Activated gamma-delta T cell treated with Interleukin-2 at 50 U/mL for 16 hours (primary cell): ENCODE results near the gene KRT25.
"Not testable (repeated sequence)": the region's sequence is repeated elsewhere in the genome, so short reads cannot be mapped to it uniquely, and the experiment has no call there.

Experiments
- DNase-seq: peaks from one replicate; pipeline ENCODE4 v3.0.0-alpha.2; 2020

Gene KRT25

GRCh38 chr17:40751065-40751464, 4.1 kb downstream of the KRT25 start:
- no peak for DNase-seq

GRCh38 chr17:40750391-40750790, 4.7 kb downstream of the KRT25 start:
- no peak for DNase-seq

DNA sequence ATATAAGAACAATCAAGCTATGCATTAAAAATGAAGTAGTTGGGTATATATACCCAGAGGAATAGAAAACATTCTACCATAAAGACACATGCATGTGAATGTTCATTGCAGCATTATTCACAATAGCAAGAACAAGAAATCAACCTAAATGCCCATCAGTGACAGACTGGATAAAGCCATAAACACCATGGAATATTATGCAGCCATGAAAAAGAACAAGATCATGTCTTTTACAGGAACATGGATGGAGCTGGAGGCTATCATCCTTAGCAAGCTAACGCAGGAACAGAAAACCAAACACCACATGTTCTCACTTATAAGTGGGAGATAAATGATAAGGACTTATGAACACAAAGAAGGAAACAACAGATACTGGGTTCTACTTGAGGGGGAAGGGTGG, 6.5 kb downstream of the KRT25 start:
- DNase-seq, result not testable (repeated sequence)

- no peak for DNase-seq
These were observed 16.6 kb downstream of the KRT25 start for GRCh38 chr17:40738553-40738952.

DNA sequence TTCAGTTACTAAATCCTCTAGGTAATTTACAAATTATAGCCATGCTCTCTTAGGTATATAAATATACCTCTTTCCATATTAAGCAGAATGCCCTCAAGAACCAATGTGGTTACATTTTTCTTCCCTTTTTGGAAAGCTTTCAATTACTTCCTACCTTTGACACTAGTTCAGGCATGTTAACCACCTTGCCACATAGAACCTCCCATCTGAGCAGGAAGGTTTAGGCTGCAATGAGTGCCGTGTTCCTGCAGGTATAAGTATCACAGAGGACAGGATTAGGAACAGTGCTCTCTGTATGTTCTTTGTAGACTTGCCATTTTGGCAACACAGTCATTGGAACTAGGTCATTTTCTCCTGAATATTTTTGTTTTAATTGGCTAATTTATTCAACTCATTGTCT, 20.1 kb downstream of the KRT25 start:
- no peak for DNase-seq

- no peak for DNase-seq
These were observed 21.1 kb downstream of the KRT25 start for GRCh38 chr17:40734018-40734417.

GRCh38 chr17:40730970-40731369, 24.2 kb downstream of the KRT25 start:
- DNase-seq, result no peak

DNA sequence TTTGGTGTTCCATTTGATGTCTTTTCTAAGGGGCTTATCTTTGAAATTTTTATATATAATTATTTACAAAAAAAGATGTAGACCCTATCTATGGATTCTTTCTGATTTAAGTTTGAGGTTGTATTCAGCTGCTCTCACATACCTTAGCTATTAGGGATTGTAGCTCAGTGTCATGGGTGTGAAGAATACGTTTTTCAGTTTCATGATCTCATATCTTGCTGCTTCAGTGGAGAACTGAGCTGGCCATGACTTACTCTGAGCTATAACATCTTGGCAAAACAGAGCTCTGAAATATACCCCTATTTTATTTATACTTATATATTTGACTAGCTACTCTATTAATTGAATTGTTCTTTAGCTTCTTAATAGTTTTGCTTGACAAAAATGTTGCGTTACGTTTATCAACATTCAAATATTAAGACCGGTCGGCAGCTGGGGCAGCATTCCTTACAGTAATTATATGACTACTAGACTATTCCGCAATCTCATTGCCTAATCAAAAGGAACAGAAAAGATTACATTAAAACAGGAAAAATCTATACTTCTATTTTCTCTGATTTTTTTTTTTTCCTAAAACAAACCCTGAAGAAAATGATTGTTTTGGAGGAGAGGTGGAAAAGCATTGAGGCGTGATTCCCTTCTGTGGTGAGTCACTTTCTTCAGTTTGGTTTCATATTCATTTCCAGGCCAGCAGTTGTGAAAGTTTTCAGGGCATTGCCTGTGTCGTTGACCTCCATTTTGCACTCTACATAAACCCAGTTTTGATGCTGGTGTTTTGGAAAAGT, 27.5 kb downstream of the KRT25 start:
- DNase-seq, result no peak

GRCh38 chr17:40726919-40727318, 28.2 kb downstream of the KRT25 start:
- no peak for DNase-seq

- no peak for DNase-seq
These were observed 30.5 kb downstream of the KRT25 start for GRCh38 chr17:40724656-40725055.

GRCh38 chr17:40722241-40722640, 32.9 kb downstream of the KRT25 start:
- no peak for DNase-seq

GRCh38 chr17:40720899-40721298, 34.2 kb downstream of the KRT25 start:
- DNase-seq, result no peak

GRCh38 chr17:40718930-40719329, 36.2 kb downstream of the KRT25 start:
- DNase-seq, result no peak

DNA sequence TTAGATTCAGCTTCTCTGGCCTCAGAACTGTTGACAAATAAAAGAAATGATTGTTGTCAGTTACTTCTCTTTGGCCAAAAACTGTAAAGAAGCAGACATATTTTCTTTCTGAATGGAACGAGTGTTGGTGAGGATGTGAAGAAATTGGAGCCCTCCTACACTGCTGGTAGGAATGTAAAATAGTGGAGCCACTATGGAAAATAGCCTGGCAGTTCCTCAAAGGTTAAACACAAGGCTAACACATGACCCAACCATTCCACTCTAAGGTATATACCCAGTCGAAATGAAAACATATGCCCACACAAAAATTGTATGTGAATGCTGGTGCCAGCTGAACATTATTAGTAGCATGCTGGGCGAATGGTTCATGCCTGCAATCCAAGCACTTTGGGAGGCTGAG, 37.4 kb downstream of the KRT25 start:
- no peak for DNase-seq

DNA sequence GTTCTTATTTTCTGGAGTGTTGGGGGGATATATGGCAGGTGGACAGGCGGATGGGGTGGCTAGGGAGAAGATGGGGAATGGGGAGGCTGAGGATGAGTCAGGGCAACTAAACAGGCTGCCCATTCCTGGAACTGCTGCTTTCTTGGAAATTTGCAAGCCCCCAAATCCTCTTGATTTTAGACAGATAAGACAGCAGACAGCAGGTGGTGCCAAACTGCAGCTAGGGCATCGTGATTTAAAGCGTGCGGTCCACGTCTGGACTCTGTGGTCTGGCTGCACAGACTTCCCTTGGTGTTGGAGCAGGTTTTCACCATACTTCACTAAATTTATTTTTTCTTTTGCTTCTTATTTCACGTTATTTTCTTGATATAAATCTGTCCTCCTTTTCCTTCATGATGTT, 40.7 kb downstream of the KRT25 start:
- DNase-seq, result no peak

GRCh38 chr17:40707745-40708144, 47.4 kb downstream of the KRT25 start:
- DNase-seq, result no peak

DNA sequence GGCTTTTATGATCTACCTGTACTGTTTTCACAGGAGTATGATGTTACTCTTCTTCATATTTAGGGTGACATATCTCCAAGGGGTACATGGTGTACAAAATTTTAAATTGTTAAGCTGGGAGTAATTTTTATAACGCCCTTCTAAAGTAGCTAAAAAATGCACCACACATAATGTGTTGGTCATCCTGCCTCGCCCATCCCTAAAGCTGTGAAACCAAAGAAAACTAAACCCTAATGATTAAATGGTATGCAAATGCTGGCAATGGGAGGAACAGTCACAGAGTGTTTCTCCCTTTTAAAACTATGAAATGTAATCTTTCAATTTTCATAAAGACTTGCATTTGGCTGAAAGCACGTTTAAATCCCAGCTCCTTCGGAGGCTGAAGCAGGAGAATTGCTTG, 49.5 kb downstream of the KRT25 start:
- no peak for DNase-seq

DNA sequence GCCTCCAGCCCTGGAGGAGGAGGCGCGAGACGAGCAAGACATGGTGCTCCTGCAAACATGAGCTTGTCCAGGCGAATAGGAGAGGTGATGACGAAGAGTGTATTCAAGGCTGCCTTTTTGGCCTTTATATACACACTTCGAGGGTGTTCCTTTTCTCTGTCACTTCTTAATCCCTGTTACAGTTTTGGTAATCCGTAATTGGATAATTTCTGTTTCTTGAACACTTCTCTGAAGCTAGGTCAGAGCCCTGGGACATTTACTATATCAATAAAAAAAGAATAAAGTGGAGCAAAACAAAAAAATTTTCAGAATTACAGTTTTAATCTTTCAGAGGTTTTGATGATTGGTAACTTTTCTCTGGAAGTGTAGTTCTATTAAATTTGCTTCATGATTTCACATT, 51.5 kb downstream of the KRT25 start, which contains the start of gene KRT24:
KRT24 (minus strand) TSS at position 101 of the 400 bp plus-strand sequence; CDS start at position 42, 59 bp downstream.
- DNase-seq, result no peak

DNA sequence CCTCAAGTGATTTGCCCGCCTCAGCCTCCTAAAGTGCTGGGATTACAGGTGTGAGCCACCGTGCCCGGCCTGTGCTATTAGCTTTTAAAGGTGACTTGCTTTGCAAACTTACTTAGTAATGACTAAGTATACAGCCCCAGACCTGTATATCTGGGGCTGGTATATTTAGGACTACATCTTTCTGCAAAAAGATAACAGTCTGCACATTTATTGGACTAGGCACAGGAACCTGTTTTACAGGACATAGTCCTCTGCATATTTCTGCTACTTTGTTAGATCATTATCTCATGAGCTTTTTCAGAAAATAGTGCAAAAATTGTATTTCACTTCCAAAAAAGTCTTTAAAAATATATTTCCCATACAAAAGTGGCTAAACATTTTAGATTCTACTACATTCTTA, 52.9 kb downstream of the KRT25 start:
- DNase-seq, result no peak

DNA sequence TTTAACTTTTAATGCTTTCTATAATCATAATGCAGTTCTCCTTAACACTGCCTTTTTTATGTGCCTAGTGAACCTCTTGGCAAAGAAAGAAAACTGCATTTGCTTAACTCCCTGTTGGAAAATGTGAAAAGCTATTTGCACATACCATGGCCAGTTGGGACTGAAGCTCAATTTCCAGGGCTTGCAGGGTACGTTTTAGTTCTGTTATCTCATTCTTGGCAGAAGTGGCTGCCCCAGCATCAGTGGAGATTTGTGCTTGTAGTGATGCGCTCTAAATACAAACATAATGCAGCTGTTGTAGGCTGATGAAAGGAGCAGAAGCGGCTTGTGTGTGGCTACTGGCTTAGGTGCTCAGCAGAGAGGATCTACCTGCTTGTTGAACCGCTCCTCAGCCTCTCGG, 55.3 kb downstream of the KRT25 start:
- no peak for DNase-seq

DNA sequence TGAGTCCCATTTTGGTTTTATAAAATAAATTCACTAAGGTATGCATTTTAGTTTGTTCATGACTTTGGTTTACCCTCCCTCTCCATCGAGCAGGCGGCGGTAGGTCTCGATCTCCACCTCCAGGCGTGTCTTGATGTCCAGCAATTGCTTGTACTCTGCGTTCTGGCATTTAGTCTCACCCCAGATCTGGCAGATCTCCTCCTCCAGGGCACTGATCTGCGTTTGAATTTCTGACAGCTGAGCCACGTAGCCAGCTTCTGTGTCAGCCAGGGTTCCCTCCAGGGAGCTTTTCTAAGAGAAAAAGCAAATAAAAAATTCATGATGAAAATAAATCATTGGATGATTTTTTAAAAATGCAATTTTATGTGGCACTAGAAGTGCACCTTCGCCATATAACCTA, 55.8 kb downstream of the KRT25 start:
- no peak for DNase-seq
